ENCODE results near the gene AUP1.

The AUP1 gene

GRCh38 chr2:74533464-74533863, 4.0 kb upstream of the AUP1 start:
- no peak for DNase-seq

- no peak for DNase-seq
Measured at GRCh38 chr2:74532222-74532621, 2.7 kb upstream of the AUP1 start.

DNA sequence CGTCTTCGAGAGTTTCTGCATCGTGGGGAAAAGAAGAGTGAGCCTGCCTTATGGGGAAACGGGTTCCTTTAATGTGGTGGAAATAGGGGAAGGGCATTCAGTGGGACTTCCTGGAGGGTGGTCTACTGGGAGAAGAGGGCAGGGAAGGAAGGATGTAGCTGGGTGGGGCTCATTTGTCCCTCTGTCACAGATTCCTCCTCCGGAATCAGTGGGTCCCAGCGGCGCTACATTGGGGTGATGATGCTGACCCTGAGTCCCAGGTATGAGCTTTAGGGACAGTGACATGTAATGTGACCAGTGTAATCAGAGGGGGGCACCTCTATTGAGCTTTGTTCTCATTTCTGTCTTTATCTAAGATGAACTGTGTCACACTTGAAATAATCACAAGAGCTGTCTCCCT, 2.2 kb upstream of the AUP1 start:
- no peak for DNase-seq

GRCh38 chr2:74530239-74531187, 1.0 kb upstream of the AUP1 start:
- DNase-seq, result peak; percentile 53

GRCh38 chr2:74528600-74529356, 728 bp downstream of the AUP1 start:
- no peak for DNase-seq

DNA sequence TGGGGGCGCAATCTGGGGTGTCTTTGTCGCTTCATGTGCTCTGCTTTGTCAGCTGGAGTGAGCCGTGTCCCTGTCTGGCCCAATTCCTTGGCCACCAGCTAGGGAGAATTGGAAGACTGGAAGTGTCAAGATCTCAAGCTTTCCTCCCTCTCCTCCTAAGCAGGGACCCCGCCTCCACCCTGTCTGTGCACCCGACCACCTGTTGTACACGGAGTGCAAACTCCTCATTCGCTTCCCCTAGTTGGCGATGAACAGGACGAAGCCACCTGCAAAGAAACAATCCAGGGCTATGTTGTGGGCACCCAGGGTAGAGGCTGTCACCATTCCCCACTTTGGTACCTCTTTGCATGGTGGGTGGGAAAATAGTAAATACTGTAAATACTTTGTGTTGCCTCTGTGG, 1.8 kb downstream of the AUP1 start:
- DNase-seq, result no peak

- no peak for DNase-seq
Measured at GRCh38 chr2:74526649-74527230, 2.8 kb downstream of the AUP1 start.

GRCh38 chr2:74525717-74526648, 3.5 kb downstream of the AUP1 start, which contains the start of gene DQX1:
TSS of gene DQX1 (minus strand) at chr2:74526231. CDS start at chr2:74525729, 502 bp downstream.
- no peak for DNase-seq

DNA sequence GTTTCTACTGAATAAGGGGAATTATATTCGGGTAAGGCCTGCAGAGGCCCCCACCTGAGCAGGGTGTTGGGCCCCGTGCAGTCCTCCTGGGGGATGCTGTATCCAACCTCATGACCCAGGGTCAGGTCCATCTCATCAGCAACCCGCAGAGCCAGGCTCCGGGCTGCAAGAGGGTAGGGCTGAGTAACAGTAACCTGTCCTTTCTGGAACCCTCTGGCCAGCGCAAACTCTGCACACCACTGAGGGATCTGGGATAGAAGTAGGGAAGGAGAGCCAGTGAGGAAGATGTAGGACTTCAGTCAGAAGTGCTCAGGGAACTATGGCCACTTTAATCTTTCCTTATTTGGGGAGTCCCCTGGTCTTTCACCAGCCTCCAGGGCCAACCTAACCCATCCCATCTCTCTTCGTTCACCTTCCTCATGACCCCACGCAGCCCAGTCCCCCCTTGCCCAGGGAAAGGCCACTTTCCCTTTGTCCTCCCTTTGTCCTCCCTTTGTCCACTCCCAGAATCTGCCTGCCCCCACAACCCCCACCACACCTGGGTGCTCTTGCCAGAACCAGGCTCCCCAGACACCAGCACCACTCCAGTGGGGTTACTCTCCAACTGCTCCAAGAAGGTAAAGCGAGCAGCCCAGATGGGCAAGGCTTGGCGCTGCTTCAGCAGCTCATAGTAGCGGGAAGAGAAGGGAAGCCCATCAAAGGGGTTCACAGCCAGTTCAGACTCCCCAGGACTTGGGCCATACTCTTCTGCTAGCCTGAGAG, 4.4 kb downstream of the AUP1 start:
- no peak for DNase-seq

DNA sequence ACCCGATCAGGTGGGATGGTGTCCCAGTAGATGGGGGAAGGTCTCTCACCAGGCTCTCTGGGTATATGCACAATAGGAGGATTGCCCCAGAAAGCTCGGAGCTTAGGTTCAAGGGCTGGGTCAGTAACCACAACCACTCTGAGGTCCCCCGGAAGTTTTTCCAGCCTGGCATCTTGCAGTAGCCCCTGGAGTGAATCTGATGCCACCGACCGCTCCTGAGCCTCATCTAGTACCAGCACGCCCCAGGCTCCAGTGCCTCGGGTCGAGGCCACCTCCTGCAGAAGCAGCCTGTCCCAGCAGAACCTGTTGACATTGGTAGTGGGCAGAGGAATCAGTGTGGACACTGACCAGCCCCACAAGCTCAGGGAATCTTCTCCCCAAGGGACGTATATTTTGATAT, 5.5 kb downstream of the AUP1 start:
- DNase-seq, result no peak

DNA sequence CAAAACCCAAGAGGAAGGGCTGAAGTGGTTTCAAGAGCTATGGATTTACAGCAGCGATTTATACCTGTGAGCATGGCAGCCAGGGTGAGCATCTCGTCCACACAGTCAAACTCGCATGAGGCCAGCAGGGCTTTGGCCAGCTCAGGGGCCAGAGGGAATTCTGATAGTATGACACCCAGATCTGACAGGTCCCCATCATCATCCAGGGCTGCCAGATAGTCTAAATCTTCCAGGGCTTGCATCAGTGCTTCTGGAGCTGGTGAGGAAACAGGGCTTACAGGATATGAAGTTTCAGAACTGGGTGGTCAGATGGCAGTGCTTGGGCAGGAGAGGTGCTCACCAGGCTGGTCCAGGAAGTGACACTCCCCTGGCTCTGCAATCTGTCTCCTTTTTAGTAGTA, 7.0 kb downstream of the AUP1 start:
- DNase-seq, result no peak

DNA sequence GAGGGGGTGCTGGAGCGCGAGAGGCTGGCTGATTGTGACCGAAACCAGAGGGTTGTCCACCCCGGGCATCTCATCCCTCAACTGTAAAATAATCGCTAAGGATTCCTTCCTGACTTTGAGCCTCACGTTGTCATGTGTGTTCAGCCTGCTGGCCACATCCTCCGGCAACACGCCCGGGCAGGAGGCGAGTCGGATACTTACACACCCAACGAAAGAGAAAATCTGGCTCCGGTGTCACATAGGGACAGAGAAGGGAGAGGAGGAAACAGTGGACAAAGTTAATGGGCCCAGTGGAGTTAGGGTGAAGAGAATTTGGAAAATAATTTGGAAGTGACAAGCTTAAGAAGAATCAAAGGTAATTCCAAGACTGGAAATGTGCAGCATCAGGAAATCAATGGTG, 12.9 kb downstream of the AUP1 start:
- DNase-seq, result no peak

- DNase-seq, result peak; percentile 39
Measured at GRCh38 chr2:74515981-74516633, 13.4 kb downstream of the AUP1 start.

DNA sequence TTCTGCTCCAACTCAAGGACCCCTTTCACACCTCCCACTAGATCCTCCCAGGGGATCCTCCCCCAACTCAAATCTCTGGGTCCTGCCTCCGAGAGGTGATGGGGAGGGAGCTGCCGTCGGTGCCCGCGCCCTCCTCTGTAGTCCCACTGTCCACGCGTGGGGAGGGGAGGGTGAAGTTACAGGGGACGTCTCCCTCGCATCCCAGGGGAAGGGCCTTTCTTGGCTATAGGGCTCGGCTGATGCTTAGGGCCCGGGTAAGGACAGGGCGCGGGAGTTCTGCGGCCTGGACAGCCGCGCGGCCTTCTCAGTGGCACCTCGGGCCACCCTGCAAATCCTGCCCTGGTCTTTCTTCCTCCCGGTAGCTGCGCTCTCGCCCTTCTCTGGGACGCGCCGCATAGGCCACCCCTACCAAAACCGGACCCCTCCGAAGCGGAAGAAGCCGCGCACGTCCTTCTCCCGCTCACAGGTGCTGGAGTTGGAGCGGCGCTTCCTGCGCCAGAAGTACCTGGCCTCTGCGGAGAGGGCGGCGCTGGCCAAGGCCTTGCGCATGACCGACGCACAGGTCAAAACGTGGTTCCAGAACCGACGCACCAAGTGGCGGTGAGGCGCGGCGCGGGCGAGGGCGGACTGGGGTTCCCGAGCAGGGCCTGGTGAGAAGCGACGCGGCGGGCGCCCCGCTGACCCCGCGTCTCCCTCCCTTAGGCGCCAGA, 14.1 kb downstream of the AUP1 start:
- DNase-seq, result no peak

- DNase-seq, result no peak
Measured at GRCh38 chr2:74514368-74515270, 14.9 kb downstream of the AUP1 start, which contains the start of gene TLX2. TSS of gene TLX2 (plus strand) at chr2:74514450. CDS start at chr2:74514807, 357 bp downstream.

- DNase-seq, result no peak
Measured at GRCh38 chr2:74513605-74514367, 15.7 kb downstream of the AUP1 start.

DNA sequence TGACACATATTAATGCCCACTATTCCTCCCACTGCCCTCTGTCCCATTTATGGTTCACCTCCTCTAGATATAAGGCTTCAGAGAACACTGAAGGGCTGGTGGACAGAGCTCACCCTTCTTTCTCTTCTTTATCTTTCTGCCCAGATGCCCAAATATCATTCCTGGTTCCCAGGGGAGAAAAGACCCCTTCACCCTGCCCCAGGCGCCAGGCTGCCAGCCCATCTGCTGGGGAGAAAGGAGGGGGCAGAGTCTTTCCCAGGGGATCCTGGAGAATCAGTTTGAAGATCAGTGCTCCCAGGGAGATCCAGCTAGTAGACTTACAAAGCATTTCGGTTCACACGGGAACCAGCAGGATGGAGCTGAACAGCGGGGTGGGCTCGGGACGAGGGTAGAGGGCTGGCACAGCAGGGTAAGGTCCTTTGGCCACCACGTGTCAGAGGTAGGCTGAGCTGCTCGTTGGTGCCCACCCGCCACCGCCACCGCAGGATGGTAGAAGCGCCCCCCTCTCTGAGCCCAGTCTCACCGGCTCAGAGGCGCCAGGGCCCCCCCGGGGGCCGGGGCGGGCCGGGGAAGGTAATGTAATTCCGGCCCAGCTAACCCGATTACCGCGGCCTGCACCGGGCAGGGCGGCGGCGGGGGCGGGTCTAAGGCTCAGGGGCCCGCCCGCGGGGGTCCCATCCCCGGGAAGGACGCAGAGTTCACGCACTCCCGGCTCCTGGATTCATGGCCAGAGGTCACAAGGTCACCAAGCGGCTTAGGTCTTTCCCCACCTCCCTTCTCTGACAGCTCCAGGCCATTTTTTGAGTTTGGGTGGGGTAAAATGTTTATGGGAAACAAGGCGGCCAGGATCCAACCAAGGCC, 16.5 kb downstream of the AUP1 start:
- DNase-seq, result no peak
